GM18519 (cell line): ENCODE data around the gene BUD23.
"Not testable (repeated sequence)": the region's sequence is repeated elsewhere in the genome, so short reads cannot be mapped to it uniquely, and the experiment has no call there.

Experiments used
- ATAC-seq: cut with Tn5 transposase; IDR thresholded peaks from one replicate; pipeline ENCODE4 v1.9.1; 2021; ENCODE audit warnings: mild to moderate bottlenecking, moderate library complexity; ENCODE audit not compliant: unreplicated experiment, low FRiP score

Gene BUD23

DNA sequence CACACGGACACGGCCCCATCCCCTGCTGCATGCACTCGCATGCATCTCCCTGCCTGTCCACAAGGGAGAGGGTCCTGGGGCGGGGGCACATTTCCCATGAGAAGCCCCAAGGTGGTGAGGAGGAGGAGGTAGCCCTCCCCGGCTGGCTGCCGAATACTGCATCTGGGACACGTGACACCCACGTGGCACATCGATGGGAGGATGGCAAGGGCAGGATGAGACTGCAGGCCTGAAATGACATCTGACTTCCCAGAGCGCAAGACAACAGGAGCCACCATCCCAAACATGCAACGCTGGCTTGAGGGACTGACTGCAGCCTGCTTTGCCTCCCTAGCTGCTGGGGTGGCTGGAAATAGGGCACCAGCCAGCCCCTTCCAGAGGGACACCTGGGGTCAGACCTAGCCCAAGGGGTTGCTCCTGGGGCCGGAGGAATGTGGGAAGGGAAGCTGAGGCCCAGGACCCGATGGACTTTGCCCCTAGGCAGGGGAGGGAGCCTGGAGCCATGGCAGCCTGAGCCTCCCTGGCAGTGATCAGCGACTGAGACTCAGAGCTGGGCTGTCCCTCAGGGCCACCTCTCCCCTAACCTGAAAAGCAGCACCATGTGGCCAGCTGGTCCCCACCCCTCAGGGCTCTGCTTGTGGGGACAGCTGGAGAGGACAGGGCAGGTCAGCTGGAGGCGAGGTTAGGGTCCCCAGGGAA lies 16.1 kb downstream of the BUD23 start:
- ATAC-seq = no peak

DNA sequence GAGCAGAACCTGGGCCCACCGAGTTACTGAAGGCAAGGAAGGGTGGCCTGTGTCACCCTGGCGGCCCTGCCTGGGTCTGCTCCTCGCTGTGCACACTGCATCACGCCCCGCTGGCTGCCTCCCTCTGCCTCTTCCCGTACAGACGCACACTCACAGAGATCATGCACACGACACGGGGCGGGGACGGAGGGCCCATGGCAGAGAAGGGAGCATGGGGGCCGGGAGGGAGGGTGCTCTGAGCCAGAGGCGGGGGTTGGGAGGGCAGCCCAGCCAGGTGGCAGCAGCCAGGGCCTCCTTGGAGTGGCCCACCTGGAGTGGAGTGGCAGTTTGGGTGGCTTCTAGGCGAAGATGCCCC lies 16.6 kb downstream of the BUD23 start:
- ATAC-seq = no peak

- no peak for ATAC-seq
Measured at GRCh38 chr7:73700581-73701134, 17.3 kb downstream of the BUD23 start.

DNA sequence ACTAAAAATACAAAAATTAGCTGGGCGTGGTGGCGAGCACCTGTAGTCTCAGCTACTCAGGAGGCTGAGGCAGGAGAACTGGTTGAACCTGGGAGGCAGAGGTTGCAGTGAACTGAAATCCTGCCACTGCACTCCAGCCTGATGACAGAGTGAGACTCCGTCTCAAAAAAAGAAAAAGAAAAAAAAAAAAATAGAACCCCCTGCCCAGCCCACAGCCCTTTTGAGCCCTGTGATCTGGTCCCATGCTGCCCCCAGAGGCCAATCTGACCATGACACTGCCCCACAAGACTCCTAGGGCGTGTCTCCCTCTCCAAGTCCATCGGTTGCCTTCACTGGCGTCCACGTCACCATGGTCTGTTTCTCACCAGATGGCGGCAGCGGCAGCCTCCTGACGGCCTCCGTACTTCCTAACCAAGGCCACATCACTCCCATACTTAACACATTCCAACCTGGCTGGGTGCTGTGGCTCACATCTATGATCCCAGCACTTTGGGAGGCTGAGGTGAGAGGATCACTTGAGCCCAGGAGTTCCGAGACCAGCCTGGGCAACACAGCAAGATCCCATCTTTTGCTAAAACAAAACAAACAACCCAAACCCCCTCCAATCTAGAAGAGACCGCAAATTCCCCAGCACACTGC lies 18.1 kb downstream of the BUD23 start:
- ATAC-seq = no peak

- no peak for ATAC-seq
Measured at GRCh38 chr7:73702226-73702625, 18.8 kb downstream of the BUD23 start.

DNA sequence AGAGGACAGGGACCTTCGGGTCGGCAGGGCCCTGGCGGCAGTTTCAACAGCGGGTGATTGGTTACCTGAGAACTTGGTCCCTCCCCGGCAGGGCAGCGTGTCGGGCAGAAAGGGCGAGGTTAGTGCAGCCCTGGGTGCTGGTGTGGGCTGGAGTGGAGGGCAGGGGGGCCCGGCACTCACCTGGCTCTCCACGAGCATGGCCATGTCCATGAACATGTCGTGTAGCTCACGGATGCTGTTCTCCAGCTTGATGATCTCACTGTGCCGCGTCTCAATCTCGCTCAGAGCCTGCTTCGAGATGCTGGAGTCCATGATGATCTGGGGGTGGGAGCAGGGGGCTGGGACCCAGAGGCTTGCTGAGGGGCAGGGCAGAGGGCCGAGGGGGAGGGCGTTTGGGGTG lies 19.3 kb downstream of the BUD23 start:
- ATAC-seq = no peak

DNA sequence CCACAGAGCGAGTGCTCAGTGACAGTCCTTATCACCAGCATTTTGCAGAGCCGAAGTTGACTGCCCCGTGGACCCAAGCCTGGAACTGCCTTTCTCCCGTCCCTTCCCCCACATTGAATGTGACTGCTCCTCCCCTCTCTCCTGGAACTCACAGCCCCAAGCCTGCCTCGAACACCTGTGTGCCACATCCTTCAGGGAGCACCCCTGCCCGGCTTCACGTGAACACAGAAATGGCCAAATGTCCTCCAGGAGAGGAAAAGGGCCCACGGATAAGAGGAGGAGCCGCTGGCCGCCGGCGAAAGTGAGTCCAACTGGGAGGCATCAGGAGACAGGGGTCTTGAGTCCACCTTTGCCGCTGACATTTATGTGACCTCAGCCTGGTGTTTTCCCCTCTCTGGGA lies 19.8 kb downstream of the BUD23 start:
- ATAC-seq = no peak

- ATAC-seq = no peak
Measured at GRCh38 chr7:73703757-73704639, 20.6 kb downstream of the BUD23 start.

GRCh38 chr7:73704640-73705550 lies 21.5 kb downstream of the BUD23 start:
- no peak for ATAC-seq

DNA sequence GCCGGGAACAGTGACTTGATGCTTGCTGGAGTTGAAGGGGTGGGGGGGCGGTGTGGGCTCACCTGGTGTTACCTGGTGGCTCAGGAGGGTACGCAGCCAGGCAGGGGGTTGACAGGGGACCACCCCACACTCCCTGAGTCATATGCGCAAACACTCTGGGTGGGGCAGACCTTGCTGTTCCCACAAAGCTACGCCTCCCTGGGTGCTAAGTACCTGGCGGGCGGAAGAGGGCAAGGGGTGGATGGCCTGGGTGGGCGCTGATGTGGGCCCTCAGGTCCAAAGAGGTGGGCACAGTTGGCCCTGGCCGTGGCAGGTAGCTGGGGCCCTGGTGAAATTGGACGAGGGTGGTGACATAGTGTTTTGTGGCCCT lies 22.1 kb downstream of the BUD23 start:
- ATAC-seq = no peak

DNA sequence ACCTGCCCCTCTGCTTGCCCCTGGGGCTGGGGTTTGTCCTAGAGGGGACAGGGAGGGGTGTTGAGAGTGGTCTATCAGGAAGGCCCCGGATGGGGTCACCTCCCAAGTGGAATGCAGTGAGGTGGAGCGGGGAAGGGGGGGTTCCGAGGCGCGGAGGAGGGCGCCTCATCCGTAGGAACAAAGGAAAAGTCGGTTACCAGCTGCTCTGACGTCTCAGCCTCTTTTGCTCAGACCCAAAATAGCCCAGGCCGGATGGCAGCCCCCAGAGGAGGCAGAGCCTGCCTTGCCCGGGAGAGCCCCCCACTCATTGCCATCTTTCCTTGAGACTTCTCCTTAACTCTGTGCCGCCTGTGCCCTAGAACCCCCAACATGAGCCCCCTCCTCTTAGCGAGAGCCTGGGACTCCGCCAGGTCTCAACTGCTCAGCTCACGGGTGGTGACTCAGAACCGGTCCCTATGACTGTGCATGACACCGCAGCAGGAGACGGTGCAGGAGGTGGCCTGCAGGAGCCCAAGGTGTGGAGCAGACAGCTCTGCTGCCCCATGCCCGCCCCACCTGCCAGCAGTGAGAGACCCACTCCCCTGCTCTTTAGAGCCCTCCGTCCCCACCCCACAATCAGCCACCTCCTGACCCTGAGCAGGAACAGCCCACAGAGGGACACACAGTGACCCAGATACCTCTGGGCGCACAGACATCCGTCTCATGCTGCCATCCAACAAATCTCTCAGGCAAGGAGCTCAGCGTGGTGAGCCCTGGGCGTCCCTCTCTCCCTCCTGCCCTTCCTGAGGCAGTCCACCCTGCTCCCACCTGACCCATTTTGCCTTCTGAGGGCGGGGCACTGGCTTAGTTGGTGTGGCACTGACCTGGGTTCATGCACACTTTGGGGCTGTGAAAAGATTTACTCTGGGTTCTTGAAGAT lies 23.0 kb downstream of the BUD23 start:
- no peak for ATAC-seq

- no peak for ATAC-seq
Measured at GRCh38 chr7:73707045-73707631, 23.7 kb downstream of the BUD23 start.

GRCh38 chr7:73708961-73709549 lies 25.7 kb downstream of the BUD23 start:
- ATAC-seq = no peak

DNA sequence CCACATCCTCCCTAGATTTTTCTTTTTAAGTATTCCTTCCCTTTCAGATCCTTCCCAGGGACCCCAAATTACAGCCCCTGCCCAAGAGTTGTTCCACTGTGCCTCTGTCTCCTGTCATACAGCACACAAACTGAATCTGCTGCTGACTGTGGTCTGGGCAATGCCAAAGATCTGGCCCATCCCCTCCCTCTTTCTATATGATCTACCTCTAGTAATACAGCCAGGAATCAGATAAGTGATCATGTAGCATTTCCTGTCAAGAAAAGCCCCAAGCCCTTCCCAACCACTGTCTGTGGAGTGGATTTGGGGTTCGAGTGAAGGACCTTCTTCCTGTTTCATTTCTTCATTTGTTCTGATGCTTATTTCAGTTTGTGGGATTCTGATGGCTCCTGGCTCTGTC lies 29.4 kb downstream of the BUD23 start:
- no peak for ATAC-seq

DNA sequence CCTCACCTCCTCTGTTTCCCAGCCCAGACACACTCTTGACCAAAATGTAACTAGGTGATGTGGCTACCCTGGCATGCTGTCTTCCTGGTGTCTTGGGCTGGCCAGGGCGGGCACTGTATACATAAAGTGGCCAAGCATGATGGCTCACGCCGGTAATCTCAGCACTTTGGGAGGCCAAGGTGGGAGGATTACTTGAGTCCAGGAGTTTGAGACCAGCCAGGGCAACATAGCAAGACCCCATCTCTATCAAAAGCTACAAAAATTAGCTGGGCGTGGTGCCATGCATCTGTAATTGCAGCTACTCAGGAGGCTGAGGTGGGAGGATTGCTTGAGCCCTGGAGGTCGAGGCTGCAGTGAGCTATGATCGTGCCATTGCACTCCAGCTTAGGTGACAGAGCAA lies 29.9 kb downstream of the BUD23 start:
- not testable (repeated sequence) for ATAC-seq

- no peak for ATAC-seq
Measured at GRCh38 chr7:73715648-73716317, 32.4 kb downstream of the BUD23 start.

GRCh38 chr7:73716318-73716890 lies 33.0 kb downstream of the BUD23 start:
- no peak for ATAC-seq
